PC-9 (cell line): ENCODE data around the gene ADAP1.

Experiments used
- CTCF ChIP-seq: fragments of 200-600 bp; sonication (generic); conservative IDR thresholded peaks from 2 replicates; pipeline ENCODE4 v1.6.1; 2017; ENCODE audit warnings: mixed run types, antibody characterized with exemption, mild to moderate bottlenecking, moderate library complexity
- EZH2 ChIP-seq: fragments of 200-600 bp; sonication (generic); IDR thresholded peaks from 2 replicates; pipeline ENCODE4 v1.8.0; 2017; ENCODE audit warnings: antibody characterized with exemption, low read depth

DNA sequence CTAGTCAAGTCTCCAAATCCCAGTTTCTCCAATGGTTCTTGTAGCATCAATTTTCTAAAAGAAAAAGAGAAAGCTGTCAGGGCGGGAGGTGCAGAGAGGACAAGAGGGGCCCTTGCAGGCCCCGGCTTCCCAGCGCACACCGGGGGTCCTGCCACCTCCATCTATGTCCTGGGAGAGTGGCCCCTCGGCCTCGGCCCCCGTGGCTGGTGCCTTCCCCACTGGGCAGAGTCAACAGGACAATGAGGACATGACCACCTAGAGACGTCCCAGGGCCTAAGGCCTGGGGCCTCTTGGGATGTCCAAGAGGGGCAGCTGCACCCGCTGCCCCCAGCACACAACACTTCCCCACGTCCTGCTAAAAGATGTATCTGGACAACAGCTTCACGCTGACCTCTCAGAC, 14.9 kb upstream of the ADAP1 start:
- TF ChIP-seq EZH2 (no peak), CTCF (no peak)
